HG02973 (cell line): ENCODE results near the gene TIGD6.

Source experiments
- ATAC-seq: cut with Tn5 transposase; IDR thresholded peaks from one replicate; pipeline ENCODE4 v1.9.1; 2021; ENCODE audit warnings: moderate library complexity; ENCODE audit not compliant: unreplicated experiment

Gene TIGD6

GRCh38 chr5:149981206-149981605 is 19.2 kb downstream of the TIGD6 start:
- no peak for ATAC-seq

GRCh38 chr5:149979896-149980295 is 20.6 kb downstream of the TIGD6 start:
- no peak for ATAC-seq

GRCh38 chr5:149975409-149975808 is 25.0 kb downstream of the TIGD6 start:
- ATAC-seq, result no peak

- ATAC-seq, result no peak
These were observed 31.1 kb downstream of the TIGD6 start for GRCh38 chr5:149969181-149969930.

GRCh38 chr5:149966946-149967345 is 33.5 kb downstream of the TIGD6 start:
- no peak for ATAC-seq

- no peak for ATAC-seq
These were observed 36.7 kb downstream of the TIGD6 start for GRCh38 chr5:149963729-149964128.

GRCh38 chr5:149962601-149963300 is 37.7 kb downstream of the TIGD6 start:
- no peak for ATAC-seq

GRCh38 chr5:149961957-149962409 is 38.5 kb downstream of the TIGD6 start:
- ATAC-seq, result no peak

- no peak for ATAC-seq
These were observed 39.2 kb downstream of the TIGD6 start for GRCh38 chr5:149961186-149961685.

- peak; percentile 99 for ATAC-seq
These were observed 39.9 kb downstream of the TIGD6 start, which contains the start of gene SLC26A2 for GRCh38 chr5:149960272-149961185. SLC26A2 (plus strand) TSS chr5:149960758; CDS start chr5:149977653, 16,895 bp downstream.

GRCh38 chr5:149959406-149960236 is 40.8 kb downstream of the TIGD6 start:
- ATAC-seq, result no peak

GRCh38 chr5:149957855-149958254 is 42.6 kb downstream of the TIGD6 start:
- no peak for ATAC-seq

- ATAC-seq, result no peak
These were observed 43.8 kb downstream of the TIGD6 start for GRCh38 chr5:149956685-149957084.

GRCh38 chr5:149954798-149955197 is 45.7 kb downstream of the TIGD6 start:
- no peak for ATAC-seq

GRCh38 chr5:149953436-149954121 is 46.9 kb downstream of the TIGD6 start:
- ATAC-seq, result no peak

- ATAC-seq, result no peak
These were observed 49.2 kb downstream of the TIGD6 start for GRCh38 chr5:149951138-149951749.

- ATAC-seq, result no peak
These were observed 51.5 kb downstream of the TIGD6 start for GRCh38 chr5:149948993-149949392.

GRCh38 chr5:149946118-149946517 is 54.3 kb downstream of the TIGD6 start:
- ATAC-seq, result no peak

GRCh38 chr5:149944666-149945065 is 55.8 kb downstream of the TIGD6 start, which contains the start of gene PDE6A:
PDE6A (minus strand) TSS chr5:149944793; CDS start chr5:149944673, 120 bp downstream.
- ATAC-seq, result no peak
